B cell (primary cell): ENCODE data around the gene CDKN2D.

Experiments
- CTCF ChIP-seq: fragments of 200-600 bp; IDR thresholded peaks from one replicate; pipeline ENCODE4 v1.8.0; 2022; ENCODE audit warnings: antibody characterized with exemption, mild to moderate bottlenecking
- EZH2 ChIP-seq: IDR thresholded peaks from 2 replicates; pipeline ENCODE4 v1.6.1; 2012; ENCODE audit warnings: borderline replicate concordance, low read depth, mild to moderate bottlenecking, moderate library complexity, low read length; ENCODE audit not compliant: insufficient read depth, poor library complexity, severe bottlenecking

DNA sequence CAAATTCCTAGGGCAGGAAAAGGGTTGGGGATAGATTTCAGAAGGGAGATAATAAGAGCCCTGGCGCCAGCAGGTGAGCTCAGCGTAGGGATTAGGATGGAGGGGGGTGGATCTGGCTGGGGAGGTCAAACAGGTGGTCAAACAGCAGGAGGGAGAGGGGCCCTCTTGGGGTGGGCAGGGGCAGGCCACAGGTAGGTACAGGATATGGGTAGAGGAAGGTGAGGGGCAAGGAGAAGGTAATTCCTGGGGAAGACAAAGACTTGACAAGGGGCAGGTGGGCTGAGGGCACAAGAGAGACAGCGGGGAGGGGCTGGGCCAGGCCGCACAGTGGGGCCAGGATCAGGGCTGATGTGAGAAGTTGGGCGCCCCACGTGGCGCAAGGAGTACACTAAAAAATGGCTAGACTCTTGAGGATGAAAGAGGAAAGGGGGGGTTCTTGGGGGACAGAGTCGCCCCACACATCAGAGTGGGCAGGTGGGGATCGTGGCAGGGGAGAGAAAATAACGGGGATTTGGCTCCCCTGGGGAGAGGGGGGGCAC, 3.7 kb downstream of the CDKN2D start:
- TF ChIP-seq CTCF (no peak), EZH2 (no peak)
